ENCODE results near the gene PARL.

- TF ChIP-seq POLR2AphosphoS5 (IDR thresholded peaks at IDR 0.05; ENCODE audit: borderline replicate concordance, low read depth, low read length) (no peak), EZH2 (IDR thresholded peaks at IDR 0.05) (no peak), FOXP2 (optimal IDR thresholded peaks at IDR 0.05; ENCODE audit: control extremely low read depth, extremely low read length, insufficient read depth) (no peak)
Observed at GRCh38 chr3:183794452-183794851, 90.2 kb downstream of the PARL start.
